Natural killer cell (primary cell): Measurements from ENCODE around the gene MALL. TPM values are rescaled to one million over a fixed set of nuclear protein-coding genes. Genes with fewer than 3 reads are reported as not detected.

Experiments used
- ATAC-seq, 3 donors: fragments of 150-1000 bp in 2 of 3; fragments of 200-7000 bp in 1 of 3; cut with Tn5 transposase; 1 replicate in 1 of 3; 2 replicates in 2 of 3; pipeline ENCODE4 v1.10.0; 2021; ENCODE audit warnings: mild to moderate bottlenecking in 2 of 3, moderate library complexity in 2 of 3
- DNase-seq, 2 donors: peaks; one replicate each; pipeline versions ENCODE4 v3.0.0 to v3.0.0-alpha.2; 2013 to 2021; ENCODE audit warnings: mixed read lengths in 1 of 2
- H3K27ac ChIP-seq: one replicate; pipeline ENCODE4 v1.5.1; 2013; ENCODE audit warnings: mild to moderate bottlenecking, low read length
- H3K27me3 ChIP-seq: one replicate; pipeline ENCODE4 v1.6.1; 2013; ENCODE audit warnings: low read length; ENCODE audit not compliant: control insufficient read depth, insufficient read depth
- H3K36me3 ChIP-seq: one replicate; pipeline ENCODE4 v1.6.1; 2013; ENCODE audit warnings: low read length; ENCODE audit not compliant: control insufficient read depth, insufficient read depth
- H3K4me1 ChIP-seq: one replicate; pipeline ENCODE4 v1.6.1; 2013; ENCODE audit warnings: low read length; ENCODE audit not compliant: control insufficient read depth, insufficient read depth
- H3K4me3 ChIP-seq: one replicate; pipeline ENCODE4 v1.5.1; 2013; ENCODE audit warnings: low read length
- H3K9me3 ChIP-seq: one replicate; pipeline ENCODE4 v1.6.1; 2013; ENCODE audit warnings: low read length; ENCODE audit not compliant: control insufficient read depth, insufficient read depth
- H3K27ac Mint-ChIP-seq, 2 donors: one replicate each; pipeline ENCODE4 v1.8.0; 2022; ENCODE audit warnings: mild to moderate bottlenecking in 2 of 2, mixed read lengths in 2 of 2, moderate library complexity in 1 of 2
- H3K27me3 Mint-ChIP-seq, 2 donors: one replicate each; pipeline ENCODE4 v1.8.0; 2022; ENCODE audit warnings: low read depth in 2 of 2, mixed read lengths in 2 of 2
- H3K36me3 Mint-ChIP-seq: one replicate; pipeline ENCODE4 v1.8.0; 2022; ENCODE audit warnings: mixed read lengths
- H3K4me1 Mint-ChIP-seq, 2 donors: one replicate each; pipeline ENCODE4 v1.8.0; 2022; ENCODE audit warnings: mixed read lengths in 2 of 2
- H3K4me3 Mint-ChIP-seq: one replicate; pipeline ENCODE4 v1.8.0; 2022; ENCODE audit warnings: mild to moderate bottlenecking, moderate library complexity, mixed read lengths
- H3K9me3 Mint-ChIP-seq, 2 donors: one replicate each; pipeline ENCODE4 v1.8.0; 2022; ENCODE audit warnings: mixed read lengths in 2 of 2
- CTCF ChIP-seq: fragments of 200-600 bp; IDR thresholded peaks from one replicate; pipeline ENCODE4 v1.8.0; 2022; ENCODE audit warnings: antibody characterized with exemption
- WGBS: methylation state at CpG from one replicate; pipeline ENCODE4 v1.1.7; 2013; ENCODE audit warnings: missing lambda C conversion rate; ENCODE audit not compliant: insufficient coverage; 5-methylcytosine and 5-hydroxymethylcytosine counted together
- intact Hi-C: fragments of 100-400 bp; cut with micrococcal nuclease; formaldehyde crosslinking; loops from one replicate; pipeline ENCODE4 v1.14.2; 2022
- total RNA-seq, 4 donors: library from RNA; stranded (reverse); fragments of 120-200 nt in 1 of 4; gene quantifications; one replicate each; pipeline versions ENCODE4 v1.2.3 to v1.2.4, GENCODE V29; 2013 to 2022

The MALL gene
- total RNA-seq, 3 donors from 2014 or later (not counting 1 experiment from before 2014, with no cell fraction given): not detected

GRCh38 chr2:110153416-110153815 lies 37.8 kb upstream of the MALL start:
- Histone ChIP-seq H3K27me3 (no peaks in the 10 kb centered on the region), H3K27ac (no peak overlapping the region), H3K4me3 (no peak overlapping the region), H3K9me3 (peaks cover 8% of the 10 kb centered on the region), H3K4me1 (no peaks in the 10 kb centered on the region), H3K36me3 (no peaks in the 10 kb centered on the region)
- H3K36me3 Mint-ChIP-seq: peaks cover 7% of the 10 kb centered on the region
- H3K4me3 Mint-ChIP-seq: no peak overlapping the region
- H3K27me3 Mint-ChIP-seq: peaks cover 8 to 13% of the 10 kb centered on the region in 2 donors
- whole genome bisulfite sequencing: 93% methylated on average over 2 of the region's 2 CpGs
- DNase-seq (no peak), ATAC-seq (no peak)
- peaks cover 0 to 6% of the 10 kb centered on the region in 2 donors for H3K4me1 Mint-ChIP-seq
- TF ChIP-seq CTCF: no peak
- no peak overlapping the region for H3K27ac Mint-ChIP-seq
- intact Hi-C loops: no loop called here
- H3K9me3 Mint-ChIP-seq: peaks cover 4 to 6% of the 10 kb centered on the region in 2 donors

- no peaks in the 10 kb centered on the region for H3K36me3 ChIP-seq
- H3K9me3 ChIP-seq: peaks cover 8% of the 10 kb centered on the region
- H3K4me3 Mint-ChIP-seq: no peak overlapping the region
- WGBS: 76% methylated on average over 2 of the region's 3 CpGs
- TF ChIP-seq CTCF: no peak
- H3K4me1 ChIP-seq: no peaks in the 10 kb centered on the region
- no peak overlapping the region for H3K27ac Mint-ChIP-seq
- peaks cover 7% of the 10 kb centered on the region for H3K36me3 Mint-ChIP-seq
- intact Hi-C loops: no loop called here
- DNase-seq (no peak), ATAC-seq (no peak)
- no peak overlapping the region for H3K4me3 ChIP-seq
- H3K27me3 Mint-ChIP-seq: peaks cover 8% of the 10 kb centered on the region in 2 donors
- peaks cover 0 to 6% of the 10 kb centered on the region in 2 donors for H3K4me1 Mint-ChIP-seq
- H3K27me3 ChIP-seq: no peaks in the 10 kb centered on the region
- H3K9me3 Mint-ChIP-seq: peaks cover 4 to 6% of the 10 kb centered on the region in 2 donors
- H3K27ac ChIP-seq: no peak overlapping the region
Observed at GRCh38 chr2:110152943-110153342, 37.3 kb upstream of the MALL start.

GRCh38 chr2:110149330-110150220 lies 34.0 kb upstream of the MALL start:
- DNase-seq: no peak
- Histone ChIP-seq H3K4me1 (no peaks in the 10 kb centered on the region), H3K36me3 (no peaks in the 10 kb centered on the region), H3K27me3 (no peaks in the 10 kb centered on the region), H3K4me3 (no peak overlapping the region), H3K9me3 (peaks cover 3% of the 10 kb centered on the region), H3K27ac (no peak overlapping the region)
- no peak for ATAC-seq
- WGBS: 68% methylated on average over 4 of the region's 6 CpGs
- Mint-ChIP-seq H3K4me1 (no peaks in the 10 kb centered on the region), H3K36me3 (peaks cover 7% of the 10 kb centered on the region), H3K4me3 (no peak overlapping the region), H3K27me3 (peaks cover 8 to 23% of the 10 kb centered on the region in 2 donors), H3K9me3 (peaks cover 4 to 6% of the 10 kb centered on the region in 2 donors), H3K27ac (no peak overlapping the region)
- no peak for TF ChIP-seq CTCF
- intact Hi-C loops: no loop called here
